HG03135 (cell line): ENCODE measurements around the gene CDNF.
A peak's percentile ranks its signal among the peaks of the same experiment; 100 is the strongest.
"Not testable (repeated sequence)": the region's sequence is repeated elsewhere in the genome, so short reads cannot be mapped to it uniquely, and the experiment has no call there.

ENCODE experiments used
- ATAC-seq: cut with Tn5 transposase; IDR thresholded peaks from one replicate; pipeline ENCODE4 v1.9.1; 2021; ENCODE audit warnings: mild to moderate bottlenecking, moderate library complexity; ENCODE audit not compliant: unreplicated experiment

The CDNF gene

DNA sequence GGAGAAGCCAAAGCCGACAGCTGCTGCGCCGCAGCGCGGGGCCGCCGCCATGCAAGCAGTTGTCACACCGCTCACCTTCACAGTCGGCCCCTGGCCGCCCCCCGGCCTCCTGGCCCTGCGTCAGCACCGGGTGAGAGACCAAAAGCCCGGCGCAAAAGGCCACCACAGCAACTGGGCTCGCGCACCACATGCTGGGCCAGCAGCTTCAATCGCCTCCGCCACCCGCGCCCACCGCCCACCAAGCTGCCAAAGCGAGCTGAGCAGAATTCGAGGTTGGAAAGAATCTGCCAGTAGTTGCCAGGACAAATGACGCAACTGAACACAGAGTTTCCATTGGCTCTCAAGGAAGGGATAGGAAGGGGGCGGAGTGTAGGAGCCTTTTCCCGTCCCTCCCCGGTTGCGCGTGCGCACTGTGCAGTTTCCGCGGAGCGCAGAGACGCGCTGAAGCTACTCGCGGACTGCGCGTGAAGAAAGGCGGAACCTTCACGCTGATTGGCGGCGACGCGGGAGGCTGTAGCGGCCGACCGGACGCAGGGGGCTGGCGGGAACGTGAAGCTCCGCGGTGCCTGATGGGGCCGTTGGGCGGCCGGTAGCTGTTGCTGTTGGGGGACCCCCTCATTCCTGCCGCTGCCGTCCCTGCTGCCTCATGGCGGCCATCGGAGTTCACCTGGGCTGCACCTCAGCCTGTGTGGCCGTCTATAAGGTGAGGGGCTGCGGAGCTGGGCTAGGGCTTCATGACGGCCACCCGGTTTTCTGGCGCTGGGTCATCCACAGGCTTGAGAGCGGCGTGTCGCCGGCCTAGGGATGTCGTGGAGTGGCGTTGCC lies at the start of gene CDNF, which contains the start of the genes HSPA14 and MSANTD7:
CDNF (minus strand) TSS at position 281 of the 825 bp plus-strand sequence; CDS start at position 190, 91 bp downstream.
HSPA14 (plus strand) TSS at position 550 of the 825 bp plus-strand sequence; CDS start at position 647, 97 bp downstream.
MSANTD7 (plus strand) TSS at position 550 of the 825 bp plus-strand sequence. CDS start 3,979 bp downstream, outside the sequence.
- ATAC-seq: peak; percentile 90

DNA sequence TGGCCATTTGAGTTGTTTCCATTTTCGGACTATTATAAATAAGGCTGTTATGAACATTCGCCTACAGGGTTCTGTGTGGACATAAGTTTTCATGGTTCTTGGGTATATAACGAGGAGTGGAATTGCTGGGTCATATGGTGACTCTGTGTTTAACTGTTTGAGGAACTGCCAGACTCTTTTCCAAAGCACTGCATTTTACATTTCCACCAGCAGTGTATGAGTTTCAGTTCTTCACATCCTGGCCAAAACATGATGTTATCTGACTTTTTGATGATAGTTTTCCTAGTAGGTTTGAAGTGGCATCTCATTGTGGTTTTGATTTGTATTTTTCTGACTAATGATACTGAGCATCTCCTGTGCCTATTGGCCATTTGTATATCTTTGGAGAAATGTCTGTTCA lies 46.2 kb upstream of the CDNF start:
- no peak for ATAC-seq

DNA sequence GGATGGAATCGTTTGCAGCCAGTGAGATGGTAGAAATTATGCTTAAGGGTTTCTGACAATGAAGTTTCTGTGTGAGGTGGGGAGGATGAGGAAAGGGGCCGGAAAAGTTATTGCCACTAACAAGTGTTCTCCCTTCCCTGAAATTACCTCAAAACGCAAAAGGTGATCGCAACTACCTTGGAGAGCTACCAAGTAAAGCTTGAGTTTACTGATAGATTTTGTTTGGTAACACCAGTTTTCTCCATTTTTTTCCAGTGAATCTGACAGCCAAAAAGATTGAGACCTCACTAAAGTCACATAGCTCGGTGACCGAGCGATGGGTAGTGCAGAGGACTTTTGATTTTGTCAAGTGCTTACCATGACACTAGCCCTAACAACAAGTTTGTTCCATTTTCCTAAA lies 42.4 kb upstream of the CDNF start:
- no peak for ATAC-seq

DNA sequence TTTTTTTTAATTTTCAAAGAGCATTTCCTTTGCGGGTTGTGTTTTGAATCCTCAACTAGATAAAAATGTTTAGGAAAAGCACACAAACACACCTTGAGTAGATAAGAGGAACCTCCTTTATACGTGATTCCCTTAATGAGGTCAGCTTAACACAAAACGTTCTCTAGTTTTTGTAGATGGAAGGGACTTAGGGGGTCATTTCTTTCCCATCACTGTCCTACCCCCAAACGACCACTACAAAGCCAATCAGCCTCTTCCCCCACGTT lies 42.0 kb upstream of the CDNF start:
- no peak for ATAC-seq

DNA sequence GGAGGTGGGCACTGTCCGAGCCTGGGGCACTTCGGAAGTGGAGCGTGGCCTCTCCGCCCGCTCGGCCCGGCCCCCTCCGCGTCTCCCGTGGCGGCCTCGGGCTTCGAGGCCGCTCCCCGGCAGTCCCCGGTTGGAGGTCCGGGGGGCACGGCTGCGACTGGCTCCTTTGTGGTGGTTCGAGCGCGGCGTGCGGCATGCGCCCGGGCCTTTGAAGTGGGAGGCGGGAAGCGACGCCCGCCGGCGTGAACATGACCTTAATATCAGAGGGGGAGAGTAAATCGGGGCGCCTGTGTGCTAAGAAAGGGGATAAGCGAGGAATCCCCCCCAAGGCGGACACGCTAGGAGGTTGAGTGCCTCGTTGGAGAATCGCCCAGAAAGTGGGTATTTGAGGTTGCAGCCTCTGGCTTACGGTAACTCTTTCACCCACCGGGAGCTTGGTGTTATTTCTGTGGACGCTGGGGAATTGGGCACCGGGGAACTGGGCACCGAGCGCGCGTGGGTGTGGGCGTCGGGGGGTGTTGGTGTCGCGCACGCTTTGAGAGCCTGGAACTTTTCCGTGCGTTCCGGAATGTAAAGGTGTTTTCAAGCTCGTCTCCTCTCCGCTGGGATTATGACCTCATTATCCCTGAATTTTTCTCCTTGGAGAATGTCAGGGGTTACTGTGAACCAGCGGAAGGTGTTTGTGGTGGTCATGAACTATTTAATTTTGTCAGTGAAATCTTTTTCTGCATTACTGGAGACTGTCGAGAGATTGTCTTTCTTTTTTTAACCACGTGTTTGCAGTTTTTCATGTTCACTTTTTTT lies 41.5 kb upstream of the CDNF start:
- peak; percentile 27 for ATAC-seq

DNA sequence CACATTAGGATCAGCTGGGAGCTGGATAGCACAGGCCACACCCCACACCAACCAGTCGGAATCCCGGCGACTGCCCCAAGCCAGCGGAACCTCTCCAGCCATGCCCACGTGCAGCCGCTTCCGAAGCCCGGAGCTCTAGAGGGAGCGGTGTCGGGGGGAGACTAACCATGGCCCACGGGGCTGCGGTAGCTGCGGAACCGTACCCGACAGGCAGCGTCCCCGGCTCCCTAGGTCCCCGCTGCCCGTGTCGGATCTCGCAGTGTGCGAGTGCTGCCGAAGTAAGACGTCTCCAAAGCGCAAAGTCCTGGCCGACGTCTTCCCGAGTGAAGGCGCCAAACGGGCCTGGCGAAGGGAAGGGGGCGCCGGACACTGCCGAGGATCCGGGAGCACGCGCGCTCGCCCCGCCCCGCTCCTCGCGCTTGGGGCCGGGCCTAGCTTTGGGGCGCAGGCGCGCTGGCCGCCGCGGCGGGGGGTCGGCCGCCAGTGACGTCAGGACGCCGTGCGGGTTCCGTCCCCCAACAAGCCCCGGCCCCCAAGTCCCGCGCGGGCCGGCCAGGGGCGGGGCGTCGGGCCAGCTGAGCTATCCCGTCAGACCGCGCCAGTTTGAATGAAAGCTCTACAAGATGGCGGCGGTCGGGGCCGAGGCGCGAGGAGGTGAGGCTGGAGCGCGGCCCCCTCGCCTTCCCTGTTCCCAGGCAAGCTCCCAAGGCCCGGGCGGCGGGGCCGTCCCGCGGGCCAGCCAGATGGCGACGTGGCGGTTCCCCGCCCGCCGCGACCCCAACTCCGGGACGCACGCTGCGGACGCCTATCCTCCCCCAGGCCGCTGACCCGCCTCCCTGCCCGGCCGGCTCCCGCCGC lies 40.7 kb upstream of the CDNF start, which contains the start of gene SUV39H2:
SUV39H2 (plus strand) TSS at position 601 of the 858 bp plus-strand sequence; CDS start at position 624, 23 bp downstream.
- ATAC-seq: peak; percentile 91

DNA sequence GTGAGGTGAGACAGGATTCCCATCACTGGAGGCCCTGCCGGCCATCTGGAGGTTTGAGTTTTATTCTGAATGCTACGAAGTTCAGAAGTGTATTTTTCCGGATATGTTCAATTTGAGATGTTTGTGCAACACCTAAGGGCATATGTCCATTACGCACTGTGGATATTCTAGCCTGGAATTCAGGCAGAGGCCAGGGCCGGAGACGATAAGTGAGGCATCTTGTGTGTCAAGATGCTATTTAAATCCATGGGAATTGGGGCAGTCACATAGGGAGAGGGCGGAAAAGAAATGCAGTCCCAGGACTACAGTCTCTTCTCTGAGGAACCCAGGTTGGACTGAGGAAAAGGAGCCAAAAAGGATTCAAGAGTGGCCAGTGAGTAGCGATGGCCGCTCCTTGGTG lies 38.9 kb upstream of the CDNF start:
- ATAC-seq: no peak

DNA sequence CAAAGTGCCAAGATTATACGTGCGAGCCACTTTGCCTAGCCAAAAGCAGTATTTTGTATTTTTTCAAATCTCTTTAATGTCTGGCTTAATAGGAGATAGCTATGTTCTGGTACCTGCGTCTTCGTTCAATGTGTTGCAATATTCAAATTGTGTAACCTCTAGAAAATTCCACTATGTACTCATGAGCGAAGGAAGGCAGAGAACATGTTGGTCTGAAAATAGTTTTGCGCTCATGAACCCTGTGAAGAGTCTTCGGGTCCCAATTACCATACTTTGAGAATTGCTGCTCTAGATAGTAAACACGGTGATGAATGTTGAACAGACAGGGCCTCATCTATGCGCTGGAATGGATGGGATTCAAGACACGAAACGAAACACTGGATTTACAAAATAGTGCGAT lies 38.1 kb upstream of the CDNF start:
- ATAC-seq: no peak

DNA sequence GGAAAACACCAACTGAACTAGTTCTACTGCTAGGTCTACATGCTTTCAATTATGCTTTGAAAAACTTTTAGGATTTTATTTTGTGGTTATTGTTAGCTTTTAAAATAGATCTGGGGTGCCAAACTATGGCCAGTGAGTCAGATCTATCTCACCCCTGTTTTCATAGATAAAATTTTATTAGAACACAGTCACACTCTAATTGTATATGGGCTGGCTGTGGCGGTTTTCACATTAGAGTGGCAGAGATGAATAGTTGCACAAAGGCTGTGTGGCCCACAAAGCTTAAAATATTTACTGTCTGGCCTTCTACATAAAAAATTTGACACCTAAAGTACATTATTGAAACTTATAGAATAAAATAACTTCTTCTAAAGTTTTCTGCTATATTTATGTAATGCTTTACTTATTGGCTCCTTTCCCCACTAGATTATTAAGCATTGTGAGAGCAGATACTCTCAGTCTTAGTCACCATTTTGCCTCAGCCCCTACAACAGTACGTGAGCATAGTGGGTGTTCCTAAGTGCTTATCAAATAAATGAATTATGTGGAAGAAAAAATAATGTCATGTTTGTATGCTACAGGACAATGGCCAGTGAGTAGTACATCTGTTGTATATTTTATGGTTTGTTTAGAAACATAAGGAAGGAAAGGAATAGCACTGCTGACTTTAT lies 35.4 kb upstream of the CDNF start:
- no peak for ATAC-seq

DNA sequence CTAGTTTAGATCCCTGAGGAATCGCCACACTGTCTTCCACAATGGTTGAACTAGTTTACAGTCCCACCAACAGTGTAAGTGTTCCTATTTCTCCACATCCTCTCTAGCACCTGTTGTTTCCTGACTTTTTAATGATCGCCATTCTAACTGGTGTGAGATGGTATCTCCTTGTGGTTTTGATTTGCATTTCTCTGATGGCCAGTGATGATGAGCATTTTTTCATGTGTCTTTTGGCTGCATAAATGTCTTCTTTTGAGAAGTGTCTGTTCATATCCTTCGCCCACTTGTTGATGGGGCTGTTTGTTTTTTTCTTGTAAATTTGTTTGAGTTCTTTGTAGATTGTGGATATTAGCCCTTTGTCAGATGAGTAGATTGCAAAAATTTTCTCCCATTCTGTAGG lies 27.0 kb upstream of the CDNF start:
- not testable (repeated sequence) for ATAC-seq

DNA sequence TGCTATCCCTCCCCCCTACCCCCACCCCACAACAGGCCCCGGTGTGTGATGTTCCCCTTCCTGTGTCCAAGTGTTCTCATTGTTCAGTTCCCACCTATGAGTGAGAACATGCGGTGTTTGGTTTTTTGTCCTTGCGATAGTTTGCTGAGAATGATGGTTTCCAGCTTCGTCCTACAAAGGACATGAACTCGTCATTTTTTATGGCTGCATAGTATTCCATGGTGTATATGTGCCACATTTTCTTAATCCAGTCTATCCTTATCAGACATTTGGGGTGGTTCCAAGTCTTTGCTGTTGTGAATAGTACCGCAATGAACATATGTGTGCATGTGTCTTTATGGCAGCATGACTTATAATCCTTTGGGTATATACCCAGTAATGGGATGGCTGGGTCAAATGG lies 26.6 kb upstream of the CDNF start:
- not testable (repeated sequence) for ATAC-seq

DNA sequence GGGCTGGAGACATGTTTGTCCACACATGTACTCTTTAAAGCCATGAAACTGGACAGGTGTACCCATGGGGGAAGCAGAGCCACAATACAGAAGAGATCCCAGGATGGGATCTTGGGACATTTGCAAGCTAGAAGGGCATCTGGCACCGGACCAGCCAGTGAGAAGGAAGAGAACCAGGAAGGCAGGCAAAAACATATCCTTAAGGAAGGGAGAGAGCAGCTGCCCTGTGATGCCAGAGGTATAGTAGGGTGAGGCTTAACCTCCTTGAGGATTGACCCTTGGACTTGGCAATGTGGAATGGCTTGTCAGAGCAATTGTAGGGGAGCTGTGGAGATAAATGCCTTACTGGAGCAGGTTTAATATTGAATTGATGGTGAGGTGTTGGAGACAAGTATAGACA lies 23.0 kb upstream of the CDNF start:
- no peak for ATAC-seq

DNA sequence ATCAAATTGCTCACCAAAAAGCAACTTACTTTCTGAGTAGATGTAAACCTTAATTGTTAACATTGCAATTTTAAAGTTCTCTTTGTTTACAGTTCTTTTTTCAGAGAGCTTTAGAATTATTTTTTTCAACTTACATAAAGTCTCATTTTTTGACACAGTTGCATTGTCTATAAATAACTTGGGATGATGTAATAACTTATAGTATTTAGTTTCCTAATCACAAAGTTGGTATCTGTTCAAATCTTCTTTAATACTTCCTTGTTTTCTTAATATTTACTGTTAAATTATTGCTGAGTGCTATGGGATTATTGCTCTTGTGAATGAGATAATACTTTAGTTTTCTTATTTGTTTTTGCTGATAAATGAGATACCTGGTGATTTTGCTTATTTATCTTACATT lies 21.9 kb upstream of the CDNF start:
- no peak for ATAC-seq

DNA sequence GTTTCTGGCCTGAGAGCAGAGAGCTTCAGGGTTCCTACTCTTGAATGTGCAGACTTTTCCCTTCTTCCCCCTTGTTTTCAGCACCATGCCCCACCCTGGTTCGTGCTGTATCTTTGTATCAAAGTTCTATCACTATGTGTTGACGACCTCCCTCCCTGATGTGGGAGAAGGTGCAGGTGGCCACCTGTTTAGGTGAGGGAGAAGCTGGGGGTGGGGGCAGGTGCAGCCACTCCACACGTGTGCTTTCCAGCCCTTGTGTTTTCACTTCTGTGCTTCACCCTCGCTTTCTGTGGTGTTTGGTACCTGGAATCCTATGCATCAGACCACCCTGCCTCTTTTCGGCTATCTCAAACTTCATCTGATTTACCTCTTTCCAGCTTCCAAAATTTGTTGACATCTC lies 21.2 kb upstream of the CDNF start:
- no peak for ATAC-seq

DNA sequence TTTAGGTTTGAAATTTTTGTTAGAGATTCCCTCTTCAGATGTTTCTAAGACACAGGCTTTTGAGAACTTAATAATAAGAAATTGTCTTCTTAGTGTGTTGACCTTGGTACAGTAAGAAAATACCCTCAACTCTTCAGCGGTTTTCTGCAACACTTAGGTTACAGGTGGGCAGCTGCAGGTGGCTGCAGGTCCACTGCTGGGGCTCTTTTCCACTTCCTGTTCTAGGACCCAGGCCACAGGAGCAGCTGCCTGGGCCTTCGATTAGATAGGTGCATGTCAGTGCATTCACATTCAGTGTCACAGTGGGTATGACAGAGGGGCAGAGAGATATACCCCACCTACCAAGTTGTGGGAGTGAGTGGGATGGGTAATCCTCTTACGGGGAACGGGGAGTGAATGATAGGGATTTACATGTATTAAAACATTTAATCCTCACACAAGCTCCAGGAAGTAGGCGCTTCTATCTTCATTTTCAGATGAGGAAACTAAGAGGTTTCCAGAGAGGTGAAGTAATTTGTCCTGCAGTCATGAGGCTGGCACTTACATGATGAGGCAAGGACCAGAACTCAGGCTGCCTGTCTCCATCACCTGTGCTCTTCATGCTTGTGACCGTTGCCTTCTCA lies 20.6 kb upstream of the CDNF start:
- no peak for ATAC-seq

DNA sequence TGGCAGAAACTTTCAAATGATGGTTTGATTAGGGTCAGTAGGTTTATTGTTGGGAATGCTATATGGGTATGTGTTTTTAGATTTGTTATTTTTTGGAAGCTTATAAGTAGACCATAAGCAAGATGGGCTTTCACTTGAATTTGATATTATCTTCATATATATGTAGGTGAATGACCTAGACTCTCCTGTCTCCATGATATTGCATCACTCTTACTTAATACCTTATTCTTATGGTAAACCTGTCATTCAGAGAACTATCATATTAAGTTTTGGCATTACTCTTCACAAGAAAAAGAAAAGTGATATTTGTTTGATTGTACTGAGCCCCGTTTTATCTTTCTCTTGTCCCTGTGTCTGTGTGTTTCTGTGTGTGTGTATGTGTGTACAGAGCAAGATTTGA lies 17.6 kb upstream of the CDNF start:
- no peak for ATAC-seq

DNA sequence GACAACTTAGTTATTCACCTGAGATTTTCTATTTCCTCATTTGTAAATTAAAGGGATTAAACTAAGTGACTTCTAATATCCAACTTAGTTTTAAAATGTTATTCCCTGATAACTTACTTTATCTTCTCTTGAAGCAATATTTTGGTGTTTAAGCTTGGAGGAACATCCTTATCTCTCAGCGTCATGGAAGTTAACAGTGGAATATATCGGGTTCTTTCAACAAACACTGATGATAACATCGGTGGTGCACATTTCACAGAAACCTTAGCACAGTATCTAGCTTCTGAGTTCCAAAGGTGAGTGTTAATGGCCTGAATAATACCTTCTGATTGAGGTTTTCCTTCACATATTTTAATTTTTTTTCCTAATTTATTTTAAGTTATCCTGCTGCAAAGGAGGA lies 14.4 kb upstream of the CDNF start:
- no peak for ATAC-seq

DNA sequence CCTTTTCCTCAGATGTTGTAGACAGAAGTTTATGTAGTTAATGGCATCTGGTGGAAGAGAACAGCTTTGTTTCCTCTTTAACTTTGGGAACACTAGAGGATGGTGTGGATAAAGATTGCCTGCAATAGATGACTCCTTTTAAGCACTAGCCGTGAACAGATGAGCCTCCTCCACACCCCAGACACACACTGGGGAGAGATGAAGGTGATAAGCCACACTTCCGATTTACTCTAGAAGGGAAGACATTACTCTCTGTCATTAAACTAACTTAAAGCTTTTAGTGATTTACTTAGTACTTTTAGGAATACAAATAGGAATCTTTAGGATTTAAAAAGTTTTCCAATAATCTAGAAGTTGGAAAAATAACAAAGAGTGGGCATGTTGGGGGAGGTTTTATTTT lies 7.1 kb upstream of the CDNF start:
- no peak for ATAC-seq

DNA sequence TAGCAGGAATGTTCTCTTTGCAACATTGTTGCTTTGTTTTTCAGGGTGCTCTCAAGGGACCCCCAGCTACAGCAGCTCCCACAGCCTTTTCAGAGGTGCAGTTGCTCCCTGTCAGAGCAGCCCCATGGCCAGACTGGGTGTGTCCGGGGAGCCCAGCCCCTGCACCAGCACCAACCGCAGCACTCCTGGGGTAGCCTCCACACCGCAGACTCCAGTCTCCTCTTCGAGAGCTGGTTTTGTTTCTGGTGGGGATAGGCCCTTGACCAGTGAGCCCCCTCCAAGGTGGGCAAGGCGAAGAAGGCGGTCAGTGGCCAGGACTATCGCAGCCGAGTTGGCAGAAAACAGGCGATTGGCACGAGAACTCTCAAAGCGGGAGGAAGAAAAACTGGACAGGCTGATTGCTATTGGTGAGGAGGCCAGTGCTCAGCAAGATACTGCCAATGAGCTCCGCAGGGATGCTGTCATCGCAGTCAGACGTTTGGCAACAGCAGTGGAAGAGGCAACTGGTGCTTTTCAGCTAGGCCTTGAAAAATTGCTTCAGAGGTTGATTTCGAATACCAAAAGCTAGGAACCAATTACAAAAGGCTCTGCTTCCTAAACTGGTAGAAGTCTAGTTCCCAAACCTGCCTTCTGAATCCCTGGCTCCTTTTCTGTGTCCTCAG lies 5.6 kb upstream of the CDNF start:
- ATAC-seq: no peak

DNA sequence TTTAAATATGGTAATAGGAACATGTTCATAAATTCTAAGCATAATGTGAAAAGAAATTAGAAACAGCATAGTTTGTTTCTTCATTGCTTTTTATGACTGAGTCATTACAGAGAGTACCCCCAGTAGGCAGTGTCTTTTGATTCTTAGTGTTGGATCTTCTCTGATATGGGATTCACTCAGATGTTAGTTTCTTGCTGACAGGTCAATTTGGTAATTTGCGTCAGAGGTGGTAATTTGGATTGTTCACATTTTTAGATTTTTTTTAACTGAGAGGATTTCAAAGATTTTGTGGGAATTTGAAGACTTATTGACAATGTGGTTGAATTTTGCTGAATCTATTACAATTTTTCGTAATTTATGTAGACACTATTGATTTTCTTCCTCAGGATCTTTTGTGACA lies 2.3 kb upstream of the CDNF start:
- no peak for ATAC-seq
